Progenitor cell of endocrine pancreas (in vitro differentiated cells): ENCODE measurements around the gene DBX1. TPM values are rescaled to one million over a fixed set of nuclear protein-coding genes. Genes with fewer than 3 reads are reported as not detected.
A peak's percentile ranks its signal among the peaks of the same experiment; 100 is the strongest.

Source experiments
- DNase-seq: peaks from one replicate; pipeline ENCODE4 v3.0.0; 2021; ENCODE audit warnings: low spot score; ENCODE audit not compliant: unreplicated experiment
- H3K27ac Mint-ChIP-seq: 2 replicates; pipeline ENCODE4 v1.8.0; 2021; ENCODE audit warnings: mild to moderate bottlenecking, moderate library complexity, mixed read lengths
- H3K27me3 Mint-ChIP-seq: 2 replicates; pipeline ENCODE4 v1.8.0; 2021; ENCODE audit warnings: mixed read lengths
- H3K36me3 Mint-ChIP-seq: 2 replicates; pipeline ENCODE4 v1.8.0; 2022; ENCODE audit warnings: mixed read lengths; ENCODE audit not compliant: insufficient read depth
- H3K4me1 Mint-ChIP-seq: 2 replicates; pipeline ENCODE4 v1.8.0; 2021; ENCODE audit warnings: low read depth, mixed read lengths
- H3K4me3 Mint-ChIP-seq: 2 replicates; pipeline ENCODE4 v1.8.0; 2021; ENCODE audit warnings: low read depth, mild to moderate bottlenecking, moderate library complexity, mixed read lengths
- H3K9me3 Mint-ChIP-seq: 2 replicates; pipeline ENCODE4 v1.8.0; 2021; ENCODE audit warnings: low read depth, mixed read lengths
- CTCF ChIP-seq: fragments of 200-600 bp; sonication (generic); IDR thresholded peaks from one replicate; pipeline ENCODE4 v1.5.0; 2021; ENCODE audit warnings: antibody characterized with exemption, mild to moderate bottlenecking; ENCODE audit not compliant: unreplicated experiment
- total RNA-seq: library from RNA; stranded (reverse); gene quantifications from 2 replicates; pipeline ENCODE4 v1.2.1, GENCODE V29; 2021

DBX1 gene
- total RNA-seq, 1 donor from 2014 or later, result not detected

- no peak for DNase-seq
- peak overlapping the region; percentile 68 for H3K4me3 Mint-ChIP-seq
- peaks cover 78% of the 10 kb centered on the region for H3K27me3 Mint-ChIP-seq
- peaks cover 3% of the 10 kb centered on the region for H3K4me1 Mint-ChIP-seq
- H3K27ac Mint-ChIP-seq, result no peak overlapping the region
- TF ChIP-seq CTCF, result no peak
- no peaks in the 10 kb centered on the region for H3K36me3 Mint-ChIP-seq
- no peaks in the 10 kb centered on the region for H3K9me3 Mint-ChIP-seq
Measured at GRCh38 chr11:20155683-20156279, 4.5 kb downstream of the DBX1 start.

- no peak for DNase-seq
- peaks cover 74% of the 10 kb centered on the region for H3K27me3 Mint-ChIP-seq
- TF ChIP-seq CTCF, result no peak
- no peak overlapping the region for H3K4me3 Mint-ChIP-seq
- peaks cover 3% of the 10 kb centered on the region for H3K4me1 Mint-ChIP-seq
- H3K36me3 Mint-ChIP-seq, result no peaks in the 10 kb centered on the region
- no peak overlapping the region for H3K27ac Mint-ChIP-seq
- H3K9me3 Mint-ChIP-seq, result no peaks in the 10 kb centered on the region
Measured at GRCh38 chr11:20154381-20154780, 5.9 kb downstream of the DBX1 start.

- Mint-ChIP-seq H3K9me3 (peaks cover 3% of the 10 kb centered on the region), H3K4me1 (no peaks in the 10 kb centered on the region), H3K36me3 (no peaks in the 10 kb centered on the region), H3K27me3 (peaks cover 35% of the 10 kb centered on the region), H3K27ac (no peak overlapping the region), H3K4me3 (no peak overlapping the region)
- no peak for DNase-seq
- no peak for TF ChIP-seq CTCF
Measured at GRCh38 chr11:20138707-20139106, 21.6 kb downstream of the DBX1 start.

GRCh38 chr11:20137637-20138036 is 22.6 kb downstream of the DBX1 start:
- Mint-ChIP-seq H3K9me3 (peaks cover 3% of the 10 kb centered on the region), H3K27ac (no peak overlapping the region), H3K4me3 (no peak overlapping the region), H3K4me1 (no peaks in the 10 kb centered on the region), H3K27me3 (peaks cover 40% of the 10 kb centered on the region), H3K36me3 (no peaks in the 10 kb centered on the region)
- no peak for TF ChIP-seq CTCF
- DNase-seq, result no peak

GRCh38 chr11:20134991-20135736 is 25.1 kb downstream of the DBX1 start:
- no peak for TF ChIP-seq CTCF
- no peaks in the 10 kb centered on the region for H3K9me3 Mint-ChIP-seq
- H3K27me3 Mint-ChIP-seq, result peaks cover 50% of the 10 kb centered on the region
- H3K4me3 Mint-ChIP-seq, result no peak overlapping the region
- no peak overlapping the region for H3K27ac Mint-ChIP-seq
- no peaks in the 10 kb centered on the region for H3K4me1 Mint-ChIP-seq
- no peak for DNase-seq
- no peaks in the 10 kb centered on the region for H3K36me3 Mint-ChIP-seq
